Chondrocyte (in vitro differentiated cells): ENCODE measurements around the gene RAB21. TPM values are rescaled to one million over a fixed set of nuclear protein-coding genes. Genes with fewer than 3 reads are reported as not detected.
A peak's percentile ranks its signal among the peaks of the same experiment; 100 is the strongest.

Experiments
- DNase-seq: peaks from one replicate; pipeline ENCODE4 v3.0.0; 2021; ENCODE audit warnings: mixed read lengths, low spot score
- H3K27ac Mint-ChIP-seq: one replicate; pipeline ENCODE4 v1.8.0; 2021; ENCODE audit warnings: mild to moderate bottlenecking, moderate library complexity, mixed read lengths; ENCODE audit not compliant: unreplicated experiment
- H3K27me3 Mint-ChIP-seq: 2 replicates; pipeline ENCODE4 v1.8.0; 2021; ENCODE audit warnings: low read depth, mixed read lengths
- H3K36me3 Mint-ChIP-seq: 2 replicates; pipeline ENCODE4 v1.8.0; 2021; ENCODE audit warnings: low read depth, mixed read lengths
- H3K4me1 Mint-ChIP-seq: 2 replicates; pipeline ENCODE4 v1.8.0; 2021; ENCODE audit warnings: low read depth, mild to moderate bottlenecking, mixed read lengths
- H3K4me3 Mint-ChIP-seq: one replicate; pipeline ENCODE4 v1.8.0; 2021; ENCODE audit warnings: mild to moderate bottlenecking, moderate library complexity, mixed read lengths; ENCODE audit not compliant: unreplicated experiment
- H3K9me3 Mint-ChIP-seq: 2 replicates; pipeline ENCODE4 v1.8.0; 2021; ENCODE audit warnings: low read depth, mixed read lengths
- CTCF ChIP-seq: fragments of 200-600 bp; sonication (generic); IDR thresholded peaks from 2 replicates; pipeline ENCODE4 v1.5.0; 2021; ENCODE audit warnings: antibody characterized with exemption, mild to moderate bottlenecking, moderate library complexity
- total RNA-seq: library from RNA; stranded (reverse); gene quantifications from 3 replicates; pipeline ENCODE4 v1.2.1, GENCODE V29; 2021

Gene RAB21
- total RNA-seq, 1 donor from 2014 or later = 77.1 TPM

- TF ChIP-seq CTCF = no peak
- Mint-ChIP-seq H3K27ac (no peak overlapping the region), H3K9me3 (no peaks in the 10 kb centered on the region), H3K27me3 (peaks cover 13% of the 10 kb centered on the region), H3K36me3 (no peaks in the 10 kb centered on the region), H3K4me1 (no peaks in the 10 kb centered on the region), H3K4me3 (no peak overlapping the region)
- DNase-seq = no peak
Observed at GRCh38 chr12:71744522-71745300, 10.0 kb upstream of the RAB21 start.

- Mint-ChIP-seq H3K4me3 (no peak overlapping the region), H3K27ac (no peak overlapping the region), H3K4me1 (no peaks in the 10 kb centered on the region), H3K9me3 (no peaks in the 10 kb centered on the region), H3K27me3 (peaks cover 17% of the 10 kb centered on the region), H3K36me3 (no peaks in the 10 kb centered on the region)
- peak; percentile 94 for TF ChIP-seq CTCF
- no peak for DNase-seq
Observed at GRCh38 chr12:71746974-71747611, 7.6 kb upstream of the RAB21 start.

GRCh38 chr12:71748081-71748850 lies 6.4 kb upstream of the RAB21 start:
- no peak for DNase-seq
- no peak for TF ChIP-seq CTCF
- H3K9me3 Mint-ChIP-seq = no peaks in the 10 kb centered on the region
- H3K4me3 Mint-ChIP-seq = no peak overlapping the region
- no peaks in the 10 kb centered on the region for H3K4me1 Mint-ChIP-seq
- no peak overlapping the region for H3K27ac Mint-ChIP-seq
- no peaks in the 10 kb centered on the region for H3K36me3 Mint-ChIP-seq
- peaks cover 17% of the 10 kb centered on the region for H3K27me3 Mint-ChIP-seq

GRCh38 chr12:71749666-71750065 lies 5.0 kb upstream of the RAB21 start:
- no peak for TF ChIP-seq CTCF
- no peak for DNase-seq
- no peak overlapping the region for H3K27ac Mint-ChIP-seq

GRCh38 chr12:71752891-71753290 lies 1.8 kb upstream of the RAB21 start:
- no peak overlapping the region for H3K27ac Mint-ChIP-seq
- H3K9me3 Mint-ChIP-seq = no peaks in the 10 kb centered on the region
- H3K27me3 Mint-ChIP-seq = peaks cover 17% of the 10 kb centered on the region
- DNase-seq = no peak
- no peak overlapping the region for H3K4me3 Mint-ChIP-seq
- no peaks in the 10 kb centered on the region for H3K36me3 Mint-ChIP-seq
- no peak for TF ChIP-seq CTCF
- peaks cover 28% of the 10 kb centered on the region for H3K4me1 Mint-ChIP-seq

More at GRCh38 chr12:71749666-71750065, 5.0 kb upstream of the RAB21 start:
- Mint-ChIP-seq H3K36me3 (no peaks in the 10 kb centered on the region), H3K4me1 (peaks cover 7% of the 10 kb centered on the region), H3K27me3 (peaks cover 17% of the 10 kb centered on the region), H3K9me3 (no peaks in the 10 kb centered on the region), H3K4me3 (no peak overlapping the region)
